AG04449 (cell line): ENCODE data around the gene LILRA2.

ENCODE experiments used
- CTCF ChIA-PET: fragments of 350-600 bp; formaldehyde crosslinking; extraction: SDS; loops from one replicate; lab custom pipeline; 2021; ENCODE audit warnings: antibody characterized with exemption; lab: Yijun Ruan, JAX
- POLR2A ChIA-PET: fragments of 400-600, 350-600 bp; formaldehyde crosslinking; extraction: SDS; loops from one replicate; lab custom pipeline; 2020; ENCODE audit warnings: antibody characterized with exemption, inconsistent platforms; lab: Yijun Ruan, JAX
- DNase-seq: peaks from one replicate; pipeline ENCODE4 v3.0.0-alpha.2; 2010; ENCODE audit warnings: low read depth, low spot score
- H3K4me3 ChIP-seq: 2 replicates; pipeline ENCODE4 v1.5.1; 2011; ENCODE audit warnings: low read depth, mild to moderate bottlenecking, control low read depth, low read length
- TF ChIP-seq, protein P1 (sequence below): IDR thresholded peaks from one replicate; pipeline ENCODE4 v1.5.1; 2011; ENCODE audit warnings: mild to moderate bottlenecking, moderate library complexity, low read length, control low read depth, inconsistent platforms; ENCODE audit not compliant: insufficient read depth; ENCODE audit errors: missing control alignments

Gene LILRA2

DNA sequence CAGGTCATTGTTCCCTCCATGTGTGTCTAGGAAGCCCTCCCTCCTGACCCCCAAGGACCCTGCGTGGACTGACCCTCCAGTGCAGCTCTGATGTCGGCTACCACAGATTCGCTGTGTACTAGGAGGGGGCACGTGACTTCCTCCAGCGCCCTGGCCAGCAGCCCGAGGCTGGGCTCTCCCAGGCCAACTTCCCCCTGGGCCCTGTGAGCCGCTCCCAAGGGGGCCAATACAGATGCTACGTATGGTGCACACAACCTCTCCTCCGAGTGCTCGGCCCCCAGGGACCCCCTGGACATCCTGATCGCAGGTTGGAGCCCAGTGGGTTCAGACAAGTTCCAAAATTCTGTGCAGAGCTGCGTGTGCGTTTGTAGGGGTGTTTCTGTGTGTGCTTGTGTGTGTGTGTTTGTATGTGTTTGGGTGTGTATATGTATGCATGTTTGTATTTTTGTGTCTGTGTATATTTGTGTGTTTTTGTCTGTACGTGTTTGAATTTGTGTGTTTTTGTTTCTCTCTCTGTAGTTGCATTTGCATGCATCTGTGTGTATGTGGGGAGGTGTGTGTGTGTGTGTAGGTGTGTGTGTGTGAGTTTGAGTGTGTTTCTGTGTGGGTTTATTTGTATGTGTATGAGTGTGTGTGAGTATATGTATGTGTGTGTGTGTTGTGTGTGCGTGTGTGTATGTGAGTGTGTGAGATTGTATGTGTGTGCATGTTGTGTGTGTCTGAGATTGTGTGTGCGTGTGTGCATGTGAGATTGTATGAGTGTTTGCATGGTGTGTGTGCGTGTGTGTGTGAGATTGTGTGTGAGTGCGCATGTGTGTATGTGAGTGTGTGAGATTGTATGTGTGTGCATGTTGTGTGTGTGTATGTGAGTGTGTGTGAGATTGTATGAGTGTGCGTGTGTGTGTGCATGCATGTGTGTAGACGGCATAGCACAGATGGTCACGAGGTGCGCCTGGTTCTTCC lies 21.4 kb upstream of the LILRA2 start:
- no peak for DNase-seq
- TF ChIP-seq, protein P1, sequence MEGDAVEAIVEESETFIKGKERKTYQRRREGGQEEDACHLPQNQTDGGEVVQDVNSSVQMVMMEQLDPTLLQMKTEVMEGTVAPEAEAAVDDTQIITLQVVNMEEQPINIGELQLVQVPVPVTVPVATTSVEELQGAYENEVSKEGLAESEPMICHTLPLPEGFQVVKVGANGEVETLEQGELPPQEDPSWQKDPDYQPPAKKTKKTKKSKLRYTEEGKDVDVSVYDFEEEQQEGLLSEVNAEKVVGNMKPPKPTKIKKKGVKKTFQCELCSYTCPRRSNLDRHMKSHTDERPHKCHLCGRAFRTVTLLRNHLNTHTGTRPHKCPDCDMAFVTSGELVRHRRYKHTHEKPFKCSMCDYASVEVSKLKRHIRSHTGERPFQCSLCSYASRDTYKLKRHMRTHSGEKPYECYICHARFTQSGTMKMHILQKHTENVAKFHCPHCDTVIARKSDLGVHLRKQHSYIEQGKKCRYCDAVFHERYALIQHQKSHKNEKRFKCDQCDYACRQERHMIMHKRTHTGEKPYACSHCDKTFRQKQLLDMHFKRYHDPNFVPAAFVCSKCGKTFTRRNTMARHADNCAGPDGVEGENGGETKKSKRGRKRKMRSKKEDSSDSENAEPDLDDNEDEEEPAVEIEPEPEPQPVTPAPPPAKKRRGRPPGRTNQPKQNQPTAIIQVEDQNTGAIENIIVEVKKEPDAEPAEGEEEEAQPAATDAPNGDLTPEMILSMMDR, result no peak
- POLR2A ChIA-PET, result no interaction called here
- no peak overlapping the region for H3K4me3 ChIP-seq
- CTCF ChIA-PET, result no interaction called here

DNA sequence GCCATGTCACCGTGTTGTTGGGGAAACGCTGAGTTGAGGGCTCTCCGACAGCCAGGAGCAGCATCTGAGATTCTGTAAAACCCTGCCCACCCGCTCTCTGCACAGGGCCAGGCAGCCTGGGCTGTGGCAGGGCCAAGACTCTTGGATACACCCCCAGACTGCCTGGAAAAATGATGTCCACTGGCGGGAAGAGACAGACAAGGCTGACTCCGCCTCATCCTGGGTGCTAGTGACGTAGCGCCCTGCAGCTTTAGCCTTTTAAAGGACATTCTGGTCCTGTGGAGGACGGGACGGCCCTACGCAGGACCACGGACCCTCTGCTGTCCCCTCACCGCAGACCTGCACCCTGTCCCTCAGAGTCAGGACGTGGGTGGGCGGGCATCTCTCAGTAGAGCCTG lies 20.7 kb upstream of the LILRA2 start:
- CTCF ChIA-PET, result no interaction called here
- H3K4me3 ChIP-seq, result no peak overlapping the region
- no peak for DNase-seq
- POLR2A ChIA-PET, result no interaction called here
- TF ChIP-seq, protein P1, result no peak

DNA sequence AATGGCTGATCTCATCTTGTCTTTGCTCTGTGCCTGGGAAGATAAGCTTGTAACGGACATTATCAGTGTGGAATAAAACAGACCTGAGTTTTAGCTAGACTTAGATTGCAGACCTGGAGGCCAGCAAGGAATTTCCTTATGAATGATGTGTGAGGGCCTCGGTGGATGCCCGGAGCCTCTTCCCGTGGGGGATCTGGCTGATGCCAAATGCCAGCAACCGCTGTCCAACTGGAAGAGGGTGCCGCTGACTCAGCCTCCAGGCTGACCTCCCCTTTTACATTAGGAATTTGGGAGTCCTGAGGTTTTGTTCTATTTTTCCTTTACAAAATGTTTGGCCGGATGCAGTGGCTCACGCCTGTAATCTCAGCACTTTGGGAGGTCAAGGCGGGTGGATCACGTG lies 19.6 kb upstream of the LILRA2 start:
- ChIA-PET CTCF (no interaction called here), POLR2A (no interaction called here)
- no peak for DNase-seq
- no peak overlapping the region for H3K4me3 ChIP-seq
- TF ChIP-seq, protein P1, result no peak

DNA sequence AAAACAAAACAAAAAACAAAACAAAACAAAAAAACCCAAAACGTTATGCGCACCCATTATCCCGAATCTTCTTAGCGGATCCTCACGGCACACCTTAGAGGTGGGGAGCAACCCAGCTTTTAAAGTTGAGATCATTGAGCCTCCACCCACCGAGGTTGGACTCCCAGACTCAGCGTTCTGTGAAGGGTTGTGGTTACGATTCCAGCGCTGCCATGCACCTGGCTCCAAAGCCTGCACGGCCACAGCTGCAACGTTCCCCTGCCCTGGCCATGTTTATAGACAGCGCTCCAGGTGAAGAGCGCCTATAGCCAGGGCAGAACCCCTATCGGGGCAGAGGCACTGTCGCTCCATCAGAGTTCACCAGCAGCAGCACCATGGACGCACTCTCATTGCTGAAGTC lies 18.7 kb upstream of the LILRA2 start:
- POLR2A ChIA-PET, result no interaction called here
- CTCF ChIA-PET, result no interaction called here
- TF ChIP-seq, protein P1, result no peak
- no peak for DNase-seq
- H3K4me3 ChIP-seq, result no peak overlapping the region

DNA sequence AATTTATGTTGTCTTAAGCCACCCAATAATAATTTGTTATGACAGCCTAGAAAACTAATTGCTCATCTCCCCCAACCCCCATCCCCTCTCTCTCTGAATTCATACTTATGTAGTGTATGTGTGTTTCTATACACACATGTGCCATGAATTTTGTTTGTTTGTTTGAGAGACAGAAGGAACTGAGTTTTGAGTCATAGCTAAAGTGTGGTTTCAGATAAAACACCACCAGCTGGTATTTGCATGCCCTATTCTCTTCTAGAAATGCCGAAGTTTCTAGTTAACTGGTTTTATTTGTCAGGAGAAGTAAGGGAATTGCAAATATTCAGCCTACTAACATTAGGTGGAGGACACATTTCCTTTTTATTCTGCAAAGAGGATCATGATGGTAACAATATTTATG lies 17.4 kb upstream of the LILRA2 start:
- CTCF ChIA-PET, result no interaction called here
- POLR2A ChIA-PET, result no interaction called here
- TF ChIP-seq, protein P1, result no peak
- no peak overlapping the region for H3K4me3 ChIP-seq
- DNase-seq, result no peak

DNA sequence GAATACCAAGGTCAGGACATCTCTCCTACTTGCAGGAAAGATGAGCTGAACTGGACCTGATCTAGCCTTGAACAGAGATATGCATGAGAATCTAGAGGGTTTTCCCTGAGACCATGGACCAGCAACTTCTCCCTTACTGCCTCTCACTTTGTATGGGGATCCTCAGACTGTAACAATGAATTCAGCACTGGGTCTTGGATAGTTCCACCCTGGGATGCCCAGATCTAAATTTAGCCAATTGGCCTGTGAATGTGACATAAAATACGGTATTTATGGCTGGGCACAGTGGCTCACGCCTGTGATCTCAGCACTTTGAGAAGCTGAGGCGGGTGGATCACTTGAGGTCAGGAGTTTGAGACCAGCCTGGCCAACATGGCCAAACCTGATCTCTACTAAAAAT lies 15.3 kb upstream of the LILRA2 start:
- H3K4me3 ChIP-seq, result no peak overlapping the region
- ChIA-PET POLR2A (no interaction called here), CTCF (interaction anchor here (0.6 kb wide), 1 partner anchor 805 kb away, joined by 3 read pairs; no protein-coding TSS in a partner anchor)
- DNase-seq, result no peak
- TF ChIP-seq, protein P1, result no peak
